K562 (cell line): ENCODE data around the gene RALB. TPM values are rescaled to one million over a fixed set of nuclear protein-coding genes. Genes with fewer than 3 reads are reported as not detected.
A peak's percentile ranks its signal among the peaks of the same experiment; 100 is the strongest.

Source experiments
- CSDE1 ChIP-seq, 2 experiments: fragments of 450-650 bp; IDR thresholded peaks; 2 replicates each; pipeline ENCODE4 v1.6.1; 2016; ENCODE audit warnings: mild to moderate bottlenecking in 1 of 2
- LARP7 ChIP-seq: fragments of 450-650 bp; IDR thresholded peaks from 2 replicates; pipeline ENCODE4 v1.6.1; 2016
- LCOR ChIP-seq: sonication (generic); formaldehyde crosslinking; IDR thresholded peaks from 2 replicates; pipeline ENCODE4 v1.8.0; 2022; ENCODE audit warnings: mild to moderate bottlenecking, missing genetic modification reagents
- POLR2H ChIP-seq: IDR thresholded peaks from 2 replicates; pipeline ENCODE4 v1.6.1; 2016; ENCODE audit warnings: missing genetic modification characterization, low read depth, mild to moderate bottlenecking, control low read depth, missing compliant biosample characterization, moderate library complexity
- SIRT6 ChIP-seq: IDR thresholded peaks from one replicate; pipeline ENCODE4 v1.6.1; 2012; ENCODE audit warnings: low read depth, mild to moderate bottlenecking, control low read depth, inconsistent platforms, low read length, moderate library complexity
- TAF9B ChIP-seq: fragments of 450-650 bp; IDR thresholded peaks from 2 replicates; pipeline ENCODE4 v1.6.1; 2018; ENCODE audit warnings: mild to moderate bottlenecking; ENCODE audit not compliant: partially characterized antibody
- ZEB2 ChIP-seq: fragments of 450-650 bp; IDR thresholded peaks from 2 replicates; pipeline ENCODE4 v1.6.1; 2016
- ZNF311 ChIP-seq: fragments of 250-450 bp; sonication (Bioruptor Pico); IDR thresholded peaks from 2 replicates; pipeline ENCODE4 v1.4.0; 2020; ENCODE audit warnings: mild to moderate bottlenecking, moderate library complexity
- ZNF589 ChIP-seq: fragments of 200-800 bp; sonication (Bioruptor generic); IDR thresholded peaks from 2 replicates; pipeline ENCODE4 v1.6.1; 2016; ENCODE audit warnings: low read depth, missing genetic modification characterization, missing compliant biosample characterization
- polyA plus RNA-seq, 8 experiments: library from polyadenylated mRNA; depleted of rRNA in 4 of 8; stranded (reverse) in 5 of 8; unstranded in 3 of 8; fragments of >200 nt; fragmentation: Nextera tagmentation in 2 of 8; fragmentation: Illumina TruSeq in 1 of 8; extraction: Ambion mirVana in 2 of 8; extraction: Trizol in 1 of 8; gene quantifications; 2 replicates each; pipeline versions ENCODE4 v1.2.1 to v1.2.3, GENCODE V29; 2011 to 2014; ENCODE audit warnings: inconsistent platforms in 1 of 8, missing spikeins in 1 of 8
- total RNA-seq, 7 experiments: library from RNA; depleted of rRNA in 6 of 7; stranded (reverse); fragments of >200 nt in 6 of 7; fragmentation: Illumina TruSeq in 2 of 7; extraction: Trizol in 2 of 7; gene quantifications; 2 replicates each; pipeline versions ENCODE4 v1.2.1 to v1.2.3, GENCODE V29; 2011 to 2021; ENCODE audit warnings: low replicate concordance in 1 of 7
- TF ChIP-seq, protein P1 (sequence below): fragments of 200-800 bp; sonication (Bioruptor generic); IDR thresholded peaks from 2 replicates; pipeline ENCODE4 v1.6.1; 2017; ENCODE audit warnings: missing genetic modification characterization, missing compliant biosample characterization
- TF ChIP-seq, protein P2 (sequence below): fragments of 450-650 bp; IDR thresholded peaks from 2 replicates; pipeline ENCODE4 v1.6.1; 2016; ENCODE audit warnings: mild to moderate bottlenecking, moderate library complexity
- TF ChIP-seq, protein P3 (sequence below): IDR thresholded peaks from 2 replicates; pipeline ENCODE4 v1.6.1; 2011; ENCODE audit warnings: borderline replicate concordance, low read depth, mild to moderate bottlenecking, moderate library complexity, low read length; ENCODE audit not compliant: insufficient read depth, poor library complexity, severe bottlenecking

Gene RALB
- total and polyA plus RNA-seq, 9 of the 15 experiments (the other 6 are each of a cell fraction or from before 2014, with no cell fraction given): 14.8 to 65.6 (median 38.4) TPM

DNA sequence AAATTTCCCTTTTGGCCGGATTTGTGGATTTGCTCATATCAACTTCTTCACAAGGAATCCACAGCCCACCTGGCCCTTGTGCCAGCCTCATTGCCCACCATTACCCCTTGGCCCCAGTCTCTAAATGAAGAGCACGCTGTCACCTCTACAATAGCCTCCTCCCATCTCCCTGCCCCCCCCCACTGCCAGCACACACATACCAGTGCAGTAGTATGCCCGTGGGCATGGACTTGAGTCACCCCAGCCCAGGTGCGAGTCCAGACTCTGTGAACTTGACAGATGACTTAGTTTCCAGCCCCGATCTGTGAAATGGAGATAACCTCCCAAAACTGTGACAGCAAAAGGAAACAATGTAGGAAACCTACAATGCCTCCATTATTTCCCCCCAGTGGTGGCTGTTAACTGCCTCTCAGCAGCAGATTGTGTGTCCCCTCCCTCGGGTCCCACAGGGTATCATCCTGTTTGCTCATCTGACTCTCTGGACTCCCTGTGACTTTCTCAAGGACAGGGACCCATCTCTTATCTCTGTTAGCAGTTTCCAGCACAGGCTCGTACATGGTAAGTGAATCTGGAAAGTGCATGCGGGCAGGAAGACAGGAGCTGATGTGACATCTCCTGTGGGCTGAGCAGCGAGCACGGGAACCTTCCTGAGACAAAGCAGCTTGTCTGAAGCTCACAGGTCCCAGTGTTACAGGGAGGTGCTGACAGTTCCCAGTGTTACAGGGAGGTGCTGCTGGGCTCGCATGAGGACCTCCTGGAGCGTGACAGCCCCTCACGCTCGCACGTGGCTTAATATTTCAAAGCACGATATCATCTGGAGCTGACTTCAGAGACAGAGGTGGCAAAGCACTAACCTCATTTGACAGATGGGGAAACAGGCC lies 25.3 kb upstream of the RALB start (continued):
- TF ChIP-seq, protein P1, sequence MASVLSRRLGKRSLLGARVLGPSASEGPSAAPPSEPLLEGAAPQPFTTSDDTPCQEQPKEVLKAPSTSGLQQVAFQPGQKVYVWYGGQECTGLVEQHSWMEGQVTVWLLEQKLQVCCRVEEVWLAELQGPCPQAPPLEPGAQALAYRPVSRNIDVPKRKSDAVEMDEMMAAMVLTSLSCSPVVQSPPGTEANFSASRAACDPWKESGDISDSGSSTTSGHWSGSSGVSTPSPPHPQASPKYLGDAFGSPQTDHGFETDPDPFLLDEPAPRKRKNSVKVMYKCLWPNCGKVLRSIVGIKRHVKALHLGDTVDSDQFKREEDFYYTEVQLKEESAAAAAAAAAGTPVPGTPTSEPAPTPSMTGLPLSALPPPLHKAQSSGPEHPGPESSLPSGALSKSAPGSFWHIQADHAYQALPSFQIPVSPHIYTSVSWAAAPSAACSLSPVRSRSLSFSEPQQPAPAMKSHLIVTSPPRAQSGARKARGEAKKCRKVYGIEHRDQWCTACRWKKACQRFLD (CRISPR knock-in tag): peak; percentile 41; the same call in 1 of the 2 replicates
- TF ChIP-seq, protein P2, sequence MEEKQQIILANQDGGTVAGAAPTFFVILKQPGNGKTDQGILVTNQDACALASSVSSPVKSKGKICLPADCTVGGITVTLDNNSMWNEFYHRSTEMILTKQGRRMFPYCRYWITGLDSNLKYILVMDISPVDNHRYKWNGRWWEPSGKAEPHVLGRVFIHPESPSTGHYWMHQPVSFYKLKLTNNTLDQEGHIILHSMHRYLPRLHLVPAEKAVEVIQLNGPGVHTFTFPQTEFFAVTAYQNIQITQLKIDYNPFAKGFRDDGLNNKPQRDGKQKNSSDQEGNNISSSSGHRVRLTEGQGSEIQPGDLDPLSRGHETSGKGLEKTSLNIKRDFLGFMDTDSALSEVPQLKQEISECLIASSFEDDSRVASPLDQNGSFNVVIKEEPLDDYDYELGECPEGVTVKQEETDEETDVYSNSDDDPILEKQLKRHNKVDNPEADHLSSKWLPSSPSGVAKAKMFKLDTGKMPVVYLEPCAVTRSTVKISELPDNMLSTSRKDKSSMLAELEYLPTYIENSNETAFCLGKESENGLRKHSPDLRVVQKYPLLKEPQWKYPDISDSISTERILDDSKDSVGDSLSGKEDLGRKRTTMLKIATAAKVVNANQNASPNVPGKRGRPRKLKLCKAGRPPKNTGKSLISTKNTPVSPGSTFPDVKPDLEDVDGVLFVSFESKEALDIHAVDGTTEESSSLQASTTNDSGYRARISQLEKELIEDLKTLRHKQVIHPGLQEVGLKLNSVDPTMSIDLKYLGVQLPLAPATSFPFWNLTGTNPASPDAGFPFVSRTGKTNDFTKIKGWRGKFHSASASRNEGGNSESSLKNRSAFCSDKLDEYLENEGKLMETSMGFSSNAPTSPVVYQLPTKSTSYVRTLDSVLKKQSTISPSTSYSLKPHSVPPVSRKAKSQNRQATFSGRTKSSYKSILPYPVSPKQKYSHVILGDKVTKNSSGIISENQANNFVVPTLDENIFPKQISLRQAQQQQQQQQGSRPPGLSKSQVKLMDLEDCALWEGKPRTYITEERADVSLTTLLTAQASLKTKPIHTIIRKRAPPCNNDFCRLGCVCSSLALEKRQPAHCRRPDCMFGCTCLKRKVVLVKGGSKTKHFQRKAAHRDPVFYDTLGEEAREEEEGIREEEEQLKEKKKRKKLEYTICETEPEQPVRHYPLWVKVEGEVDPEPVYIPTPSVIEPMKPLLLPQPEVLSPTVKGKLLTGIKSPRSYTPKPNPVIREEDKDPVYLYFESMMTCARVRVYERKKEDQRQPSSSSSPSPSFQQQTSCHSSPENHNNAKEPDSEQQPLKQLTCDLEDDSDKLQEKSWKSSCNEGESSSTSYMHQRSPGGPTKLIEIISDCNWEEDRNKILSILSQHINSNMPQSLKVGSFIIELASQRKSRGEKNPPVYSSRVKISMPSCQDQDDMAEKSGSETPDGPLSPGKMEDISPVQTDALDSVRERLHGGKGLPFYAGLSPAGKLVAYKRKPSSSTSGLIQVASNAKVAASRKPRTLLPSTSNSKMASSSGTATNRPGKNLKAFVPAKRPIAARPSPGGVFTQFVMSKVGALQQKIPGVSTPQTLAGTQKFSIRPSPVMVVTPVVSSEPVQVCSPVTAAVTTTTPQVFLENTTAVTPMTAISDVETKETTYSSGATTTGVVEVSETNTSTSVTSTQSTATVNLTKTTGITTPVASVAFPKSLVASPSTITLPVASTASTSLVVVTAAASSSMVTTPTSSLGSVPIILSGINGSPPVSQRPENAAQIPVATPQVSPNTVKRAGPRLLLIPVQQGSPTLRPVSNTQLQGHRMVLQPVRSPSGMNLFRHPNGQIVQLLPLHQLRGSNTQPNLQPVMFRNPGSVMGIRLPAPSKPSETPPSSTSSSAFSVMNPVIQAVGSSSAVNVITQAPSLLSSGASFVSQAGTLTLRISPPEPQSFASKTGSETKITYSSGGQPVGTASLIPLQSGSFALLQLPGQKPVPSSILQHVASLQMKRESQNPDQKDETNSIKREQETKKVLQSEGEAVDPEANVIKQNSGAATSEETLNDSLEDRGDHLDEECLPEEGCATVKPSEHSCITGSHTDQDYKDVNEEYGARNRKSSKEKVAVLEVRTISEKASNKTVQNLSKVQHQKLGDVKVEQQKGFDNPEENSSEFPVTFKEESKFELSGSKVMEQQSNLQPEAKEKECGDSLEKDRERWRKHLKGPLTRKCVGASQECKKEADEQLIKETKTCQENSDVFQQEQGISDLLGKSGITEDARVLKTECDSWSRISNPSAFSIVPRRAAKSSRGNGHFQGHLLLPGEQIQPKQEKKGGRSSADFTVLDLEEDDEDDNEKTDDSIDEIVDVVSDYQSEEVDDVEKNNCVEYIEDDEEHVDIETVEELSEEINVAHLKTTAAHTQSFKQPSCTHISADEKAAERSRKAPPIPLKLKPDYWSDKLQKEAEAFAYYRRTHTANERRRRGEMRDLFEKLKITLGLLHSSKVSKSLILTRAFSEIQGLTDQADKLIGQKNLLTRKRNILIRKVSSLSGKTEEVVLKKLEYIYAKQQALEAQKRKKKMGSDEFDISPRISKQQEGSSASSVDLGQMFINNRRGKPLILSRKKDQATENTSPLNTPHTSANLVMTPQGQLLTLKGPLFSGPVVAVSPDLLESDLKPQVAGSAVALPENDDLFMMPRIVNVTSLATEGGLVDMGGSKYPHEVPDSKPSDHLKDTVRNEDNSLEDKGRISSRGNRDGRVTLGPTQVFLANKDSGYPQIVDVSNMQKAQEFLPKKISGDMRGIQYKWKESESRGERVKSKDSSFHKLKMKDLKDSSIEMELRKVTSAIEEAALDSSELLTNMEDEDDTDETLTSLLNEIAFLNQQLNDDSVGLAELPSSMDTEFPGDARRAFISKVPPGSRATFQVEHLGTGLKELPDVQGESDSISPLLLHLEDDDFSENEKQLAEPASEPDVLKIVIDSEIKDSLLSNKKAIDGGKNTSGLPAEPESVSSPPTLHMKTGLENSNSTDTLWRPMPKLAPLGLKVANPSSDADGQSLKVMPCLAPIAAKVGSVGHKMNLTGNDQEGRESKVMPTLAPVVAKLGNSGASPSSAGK: peak; percentile 70
- TF ChIP-seq POLR2H (tag): no peak
- no peak for TF ChIP-seq TAF9B
- no peak for TF ChIP-seq ZNF311 (CRISPR knock-in tag)
- no peak for TF ChIP-seq CSDE1 (IDR thresholded peaks at IDR 0.05)
- no peak for TF ChIP-seq ZNF589 (CRISPR knock-in tag)
- no peak for TF ChIP-seq LCOR (CRISPR knock-in tag)
- TF ChIP-seq ZEB2: peak; percentile 65
- no peak for TF ChIP-seq SIRT6
- TF ChIP-seq, protein P3, sequence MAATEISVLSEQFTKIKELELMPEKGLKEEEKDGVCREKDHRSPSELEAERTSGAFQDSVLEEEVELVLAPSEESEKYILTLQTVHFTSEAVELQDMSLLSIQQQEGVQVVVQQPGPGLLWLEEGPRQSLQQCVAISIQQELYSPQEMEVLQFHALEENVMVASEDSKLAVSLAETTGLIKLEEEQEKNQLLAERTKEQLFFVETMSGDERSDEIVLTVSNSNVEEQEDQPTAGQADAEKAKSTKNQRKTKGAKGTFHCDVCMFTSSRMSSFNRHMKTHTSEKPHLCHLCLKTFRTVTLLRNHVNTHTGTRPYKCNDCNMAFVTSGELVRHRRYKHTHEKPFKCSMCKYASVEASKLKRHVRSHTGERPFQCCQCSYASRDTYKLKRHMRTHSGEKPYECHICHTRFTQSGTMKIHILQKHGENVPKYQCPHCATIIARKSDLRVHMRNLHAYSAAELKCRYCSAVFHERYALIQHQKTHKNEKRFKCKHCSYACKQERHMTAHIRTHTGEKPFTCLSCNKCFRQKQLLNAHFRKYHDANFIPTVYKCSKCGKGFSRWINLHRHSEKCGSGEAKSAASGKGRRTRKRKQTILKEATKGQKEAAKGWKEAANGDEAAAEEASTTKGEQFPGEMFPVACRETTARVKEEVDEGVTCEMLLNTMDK: no peak
- no peak for TF ChIP-seq LARP7
